Mesodermal cell (in vitro differentiated cells): ENCODE data around the gene FAM174B.

Source experiments
- H3K27ac ChIP-seq: 2 replicates; pipeline ENCODE4 v1.7.0; 2013; ENCODE audit warnings: mild to moderate bottlenecking, low read depth, low read length, moderate library complexity; ENCODE audit not compliant: severe bottlenecking
- H3K36me3 ChIP-seq: 2 replicates; pipeline ENCODE4 v1.7.1; 2013; ENCODE audit warnings: mild to moderate bottlenecking, low read length, moderate library complexity; ENCODE audit not compliant: control insufficient read depth, insufficient read depth
- H3K4me1 ChIP-seq: one replicate; pipeline ENCODE4 v1.7.1; 2013; ENCODE audit warnings: mild to moderate bottlenecking, low read length; ENCODE audit not compliant: insufficient read depth, control insufficient read depth, poor library complexity, severe bottlenecking
- H3K4me3 ChIP-seq: 2 replicates; pipeline ENCODE4 v1.7.0; 2013; ENCODE audit warnings: low read length, control low read depth, mild to moderate bottlenecking; ENCODE audit not compliant: insufficient read depth, poor library complexity, severe bottlenecking; ENCODE audit errors: extremely low read depth
- H3K9me3 ChIP-seq: 2 replicates; pipeline ENCODE4 v1.7.1; 2013; ENCODE audit warnings: mild to moderate bottlenecking, low read length, moderate library complexity; ENCODE audit not compliant: control insufficient read depth
- WGBS, 2 experiments: methylation state at CpG; one replicate each; pipeline ENCODE4 v1.1.5; 2013; ENCODE audit warnings: missing lambda C conversion rate in 2 of 2; ENCODE audit not compliant: insufficient coverage in 2 of 2; 5-methylcytosine and 5-hydroxymethylcytosine counted together

The FAM174B gene

DNA sequence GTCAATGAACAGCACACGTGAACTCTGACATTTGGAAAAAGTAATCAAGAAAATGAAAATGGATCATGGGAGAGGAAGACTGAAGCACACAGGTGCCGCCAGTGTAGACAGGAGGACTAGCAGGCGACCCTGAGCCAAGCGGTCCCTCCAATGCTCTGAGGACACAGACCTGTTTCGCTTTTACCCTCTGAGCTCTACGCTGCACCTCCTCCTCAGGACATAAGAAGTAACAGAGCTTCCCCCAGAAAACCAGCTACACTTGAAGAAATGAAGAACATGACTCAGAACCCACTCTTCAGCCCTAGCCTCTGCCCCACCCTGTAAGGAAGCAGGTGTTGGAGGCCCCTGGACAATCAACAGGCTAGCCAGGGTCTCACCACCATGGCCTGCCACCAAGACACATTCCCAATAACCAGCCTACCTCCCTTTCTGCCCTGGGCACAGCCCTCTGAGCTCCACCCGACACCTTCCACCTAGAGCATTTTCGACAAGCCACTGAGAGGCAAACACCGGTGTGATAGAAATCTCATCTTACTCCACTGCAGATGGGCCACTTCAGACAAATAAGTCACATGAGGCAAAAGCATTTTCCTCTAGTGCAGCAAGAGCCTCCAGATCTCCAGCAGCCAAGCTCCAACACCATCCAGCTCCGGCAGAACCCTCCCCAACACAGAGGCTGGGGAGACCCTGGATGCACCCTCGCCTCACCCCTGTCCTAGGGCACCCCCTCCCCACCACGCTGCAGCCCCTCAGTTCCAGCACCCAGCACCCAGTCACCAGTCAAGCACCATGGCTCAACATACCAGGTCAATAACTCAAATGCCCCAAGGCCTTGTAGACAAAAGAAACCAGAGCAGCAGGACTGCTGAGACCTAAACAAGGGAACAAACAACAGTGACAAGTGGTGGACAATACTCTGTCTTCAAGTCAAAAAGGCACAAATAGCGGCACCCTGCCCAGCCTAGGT, 11.4 kb downstream of the FAM174B start:
- H3K36me3 ChIP-seq, result peaks cover 3% of the 10 kb centered on the region
- no peak overlapping the region for H3K27ac ChIP-seq
- no peak overlapping the region for H3K4me3 ChIP-seq
- H3K9me3 ChIP-seq, result peaks cover 9% of the 10 kb centered on the region
- WGBS, 2 experiments, result 88 to 89% methylated on average over 10 of the region's 13 CpGs
- peaks cover 7% of the 10 kb centered on the region for H3K4me1 ChIP-seq

DNA sequence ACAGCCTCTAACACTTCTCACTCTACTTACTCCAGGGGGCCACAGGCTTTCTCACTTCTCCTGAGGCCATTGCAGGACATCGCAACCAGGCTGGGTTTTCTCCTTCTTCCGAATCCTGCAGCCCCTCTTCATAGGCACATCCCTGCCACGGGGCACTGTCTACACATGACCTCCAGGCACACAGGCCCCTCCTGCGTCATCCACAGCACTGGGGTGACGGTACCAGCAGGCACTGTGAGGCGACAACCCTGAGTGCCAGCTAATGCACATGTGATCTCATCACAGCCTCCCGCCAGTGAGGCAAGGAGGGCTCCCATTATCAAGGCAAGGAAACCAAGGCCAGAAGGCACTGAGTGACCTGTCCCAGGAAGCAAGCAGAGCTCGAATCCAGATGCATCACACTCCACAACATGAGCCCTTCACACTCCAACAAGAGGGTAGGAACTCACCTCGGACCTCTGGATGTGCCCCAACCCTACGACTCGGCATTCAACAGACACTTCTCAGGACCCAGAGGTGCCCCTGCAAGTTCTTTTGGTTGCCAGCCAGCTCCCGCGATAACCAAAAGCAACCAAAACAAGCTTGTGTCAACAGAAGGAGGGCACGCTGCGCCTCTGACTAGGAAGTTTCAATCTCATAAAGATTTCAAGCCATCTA, 16.7 kb downstream of the FAM174B start:
- Histone ChIP-seq H3K36me3 (no peaks in the 10 kb centered on the region), H3K9me3 (peaks cover 5% of the 10 kb centered on the region), H3K4me3 (no peak overlapping the region), H3K4me1 (peaks cover 2% of the 10 kb centered on the region), H3K27ac (no peak overlapping the region)
- WGBS, 2 experiments, result 90 to 98% methylated on average over 9 to 14 of the region's 15 CpGs

DNA sequence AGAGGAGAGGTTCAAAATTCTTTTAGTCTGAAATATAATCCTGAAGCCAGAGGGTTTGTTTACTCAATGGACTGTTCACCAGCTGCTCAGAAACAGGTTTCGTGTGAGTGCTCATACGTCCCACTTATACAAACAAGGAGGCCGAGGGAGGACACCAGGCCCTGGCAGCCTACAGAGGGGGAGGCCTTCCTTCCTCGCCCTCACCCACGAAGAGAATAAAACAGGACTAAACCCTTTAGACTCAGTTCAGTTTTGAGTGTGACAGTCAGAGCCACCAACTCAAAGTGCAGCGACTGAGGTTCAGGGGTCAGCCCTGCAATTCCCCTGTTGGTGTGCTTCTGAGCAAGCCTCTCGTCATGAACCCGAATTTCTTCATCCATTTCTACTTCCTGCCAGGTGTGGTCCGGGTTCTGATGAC, 17.3 kb downstream of the FAM174B start:
- Histone ChIP-seq H3K4me1 (no peaks in the 10 kb centered on the region), H3K9me3 (peaks cover 5% of the 10 kb centered on the region), H3K36me3 (no peaks in the 10 kb centered on the region), H3K4me3 (no peak overlapping the region), H3K27ac (no peak overlapping the region)
- 79 to 82% methylated on average over 7 to 9 of the region's 9 CpGs for WGBS, 2 experiments

DNA sequence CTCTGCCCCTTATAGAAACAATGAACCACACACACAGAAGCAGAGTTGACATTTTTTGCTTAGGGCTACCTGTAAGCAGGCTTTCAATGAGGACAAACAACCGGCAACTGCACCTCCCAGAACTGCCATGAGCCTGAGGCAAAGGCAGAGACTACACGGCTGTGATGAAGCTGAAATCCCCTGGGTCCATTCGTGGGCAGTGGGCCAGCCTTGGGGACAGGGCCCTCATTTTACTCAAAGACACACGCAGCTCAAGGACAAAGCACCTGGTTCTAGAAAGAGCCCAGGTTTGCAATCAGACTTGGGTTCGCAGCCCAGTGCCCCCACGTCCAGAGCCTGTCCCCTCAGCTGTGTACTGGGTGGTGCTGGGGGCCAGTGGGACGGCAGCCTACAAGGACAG, 17.9 kb downstream of the FAM174B start:
- Histone ChIP-seq H3K4me3 (no peak overlapping the region), H3K4me1 (no peaks in the 10 kb centered on the region), H3K27ac (no peak overlapping the region), H3K36me3 (no peaks in the 10 kb centered on the region), H3K9me3 (peaks cover 5% of the 10 kb centered on the region)
- 66 to 68% methylated on average over 5 to 6 of the region's 7 CpGs for WGBS, 2 experiments

DNA sequence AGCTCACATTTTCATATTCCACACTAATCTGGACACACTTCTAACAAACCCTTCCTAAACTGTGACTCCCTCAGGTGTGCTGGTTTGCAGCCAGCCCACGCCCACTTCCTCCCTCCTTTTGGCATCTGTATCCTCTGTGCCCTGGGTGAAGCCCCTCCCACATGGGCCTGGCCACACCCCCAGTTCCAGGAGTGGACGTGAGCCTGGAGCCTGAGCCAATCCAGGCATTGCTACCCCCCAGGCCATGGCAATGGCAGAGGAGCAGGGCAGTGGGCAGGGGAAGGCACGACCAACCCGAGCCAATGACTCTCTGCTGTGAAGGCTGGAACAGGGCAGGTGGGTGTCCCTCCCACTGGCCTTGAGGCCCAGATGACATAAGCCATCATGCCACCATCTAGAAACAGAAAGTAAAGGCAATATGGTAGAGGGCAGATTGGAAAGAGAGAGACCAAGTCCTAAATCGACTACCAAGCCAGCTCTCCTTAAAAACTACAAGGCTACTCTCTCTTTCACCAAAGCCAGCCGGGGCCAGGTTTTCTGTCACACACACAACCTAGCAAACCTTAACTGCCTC, 18.6 kb downstream of the FAM174B start:
- Histone ChIP-seq H3K4me3 (no peak overlapping the region), H3K27ac (no peak overlapping the region), H3K4me1 (no peaks in the 10 kb centered on the region), H3K9me3 (peaks cover 5% of the 10 kb centered on the region), H3K36me3 (no peaks in the 10 kb centered on the region)
- 93 to 96% methylated on average over 4 to 5 of the region's 6 CpGs for WGBS, 2 experiments

DNA sequence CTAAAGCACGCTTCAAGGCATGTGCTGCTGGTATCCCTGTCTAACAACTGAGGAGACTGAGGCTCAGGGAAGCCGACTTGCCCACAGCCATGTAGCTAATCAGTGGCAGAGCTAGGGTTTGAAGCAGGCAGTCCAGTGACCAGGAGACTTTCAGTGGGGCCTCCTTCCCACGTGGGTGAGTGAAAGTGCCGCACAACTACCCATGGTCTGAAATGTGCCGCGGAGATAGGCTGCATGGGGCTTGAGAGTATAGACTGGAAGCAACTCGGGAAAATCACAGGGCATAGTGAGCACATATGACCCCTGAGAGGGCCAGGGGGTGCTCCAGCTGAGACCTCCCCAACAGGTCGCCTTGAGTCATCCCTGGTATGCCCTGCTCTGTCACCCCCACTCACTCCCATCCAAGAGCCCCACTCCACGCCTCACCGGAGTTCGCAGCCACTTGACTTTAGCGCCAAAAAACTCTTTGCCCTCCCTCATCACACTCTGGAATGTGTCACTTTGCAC, 19.1 kb downstream of the FAM174B start:
- no peaks in the 10 kb centered on the region for H3K4me1 ChIP-seq
- no peak overlapping the region for H3K4me3 ChIP-seq
- no peaks in the 10 kb centered on the region for H3K36me3 ChIP-seq
- 95 to 96% methylated on average over 12 of the region's 12 CpGs for WGBS, 2 experiments
- peaks cover 8% of the 10 kb centered on the region for H3K9me3 ChIP-seq
- no peak overlapping the region for H3K27ac ChIP-seq

DNA sequence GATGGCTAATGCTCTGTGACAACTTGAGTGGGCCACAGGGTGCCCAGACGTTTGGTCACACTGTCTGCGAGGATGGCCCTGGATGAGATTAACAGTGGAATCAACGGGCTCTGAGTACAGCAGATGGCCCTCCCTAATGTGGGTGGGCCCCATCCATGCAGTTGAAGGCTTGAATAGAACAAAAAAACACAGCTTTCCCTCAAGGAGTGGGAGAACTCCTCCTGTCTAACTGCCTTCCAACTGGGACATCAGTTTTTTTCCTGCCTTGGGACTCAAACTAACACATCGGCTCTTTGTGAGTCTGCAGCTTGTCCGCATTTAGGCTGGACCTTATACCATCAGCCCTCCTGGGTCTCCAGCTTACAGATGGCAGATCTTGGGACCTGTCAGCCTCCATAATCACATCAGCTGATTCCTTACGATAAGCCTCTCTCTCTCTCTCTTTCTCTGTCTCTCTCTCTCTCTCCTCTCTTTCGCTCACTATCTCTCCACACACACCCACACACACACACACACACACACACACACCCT, 20.8 kb downstream of the FAM174B start:
- Histone ChIP-seq H3K9me3 (peaks cover 8% of the 10 kb centered on the region), H3K4me1 (no peaks in the 10 kb centered on the region), H3K36me3 (peaks cover 6% of the 10 kb centered on the region), H3K27ac (no peak overlapping the region), H3K4me3 (no peak overlapping the region)
- 77 to 82% methylated on average over 6 to 7 of the region's 7 CpGs for WGBS, 2 experiments

DNA sequence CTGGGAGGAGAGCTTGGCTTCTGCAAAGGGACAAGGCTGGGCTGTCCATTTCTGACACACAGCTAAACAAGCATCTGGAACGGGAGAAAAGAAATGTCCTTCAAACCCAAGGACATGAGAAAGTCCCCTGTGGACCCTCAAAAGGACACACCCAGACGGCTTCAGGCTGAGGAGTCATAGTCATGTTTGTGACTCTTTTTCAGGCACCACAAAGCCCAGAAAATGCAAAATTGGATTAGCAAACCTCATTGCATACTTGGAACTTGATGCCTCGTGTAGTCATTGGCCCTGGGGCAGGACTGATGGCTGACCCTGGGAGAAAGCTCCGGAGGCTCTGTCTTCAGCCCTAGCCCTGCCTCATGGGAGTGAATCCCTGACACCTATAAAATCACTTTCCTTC, 21.5 kb downstream of the FAM174B start:
- Histone ChIP-seq H3K27ac (no peak overlapping the region), H3K36me3 (peaks cover 6% of the 10 kb centered on the region), H3K4me1 (no peaks in the 10 kb centered on the region), H3K9me3 (peaks cover 3% of the 10 kb centered on the region), H3K4me3 (no peak overlapping the region)
- 90 to 92% methylated on average over 4 of the region's 4 CpGs for WGBS, 2 experiments

DNA sequence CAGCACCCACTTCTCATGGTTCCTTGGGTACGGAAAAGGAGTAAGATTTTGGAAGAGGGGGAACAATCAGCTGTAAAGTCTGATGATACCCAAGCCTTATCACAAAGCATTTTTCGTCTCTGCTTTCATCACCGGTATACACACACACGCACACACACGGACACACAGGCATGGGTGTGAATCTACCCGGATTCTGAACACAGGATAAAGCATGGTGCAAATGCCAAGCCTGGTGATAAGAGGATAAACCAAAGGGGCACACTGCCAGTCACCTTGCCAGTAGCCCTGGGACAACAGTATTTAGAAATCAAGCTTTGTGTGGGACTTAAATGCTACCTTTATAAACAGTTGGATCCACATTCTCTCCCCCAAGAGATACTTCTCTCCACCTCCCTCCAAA, 22.2 kb downstream of the FAM174B start:
- Histone ChIP-seq H3K4me1 (no peaks in the 10 kb centered on the region), H3K9me3 (peaks cover 3% of the 10 kb centered on the region), H3K4me3 (no peak overlapping the region), H3K27ac (no peak overlapping the region), H3K36me3 (peaks cover 7% of the 10 kb centered on the region)
- WGBS, 2 experiments, result 98 to 100% methylated on average over 5 of the region's 6 CpGs

DNA sequence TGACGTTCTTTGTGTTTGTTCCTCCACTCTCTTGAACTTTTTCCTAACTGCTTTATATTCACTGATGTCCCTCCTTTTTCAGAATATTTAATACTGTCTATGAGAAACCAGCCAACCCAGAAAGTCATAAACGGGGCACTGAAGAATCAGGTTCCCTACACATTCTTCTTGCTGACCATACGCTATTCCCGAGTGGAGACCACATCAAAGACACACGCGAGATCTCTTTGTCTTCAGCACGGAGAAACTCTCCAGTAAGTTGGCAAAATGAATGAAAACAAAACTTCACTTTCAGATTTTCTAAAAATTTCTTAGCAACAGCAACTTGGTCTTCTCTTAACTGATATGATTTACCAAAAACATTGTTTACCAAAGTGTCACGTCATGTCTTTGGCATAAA, 22.6 kb downstream of the FAM174B start:
- Histone ChIP-seq H3K4me3 (no peak overlapping the region), H3K36me3 (peaks cover 9% of the 10 kb centered on the region), H3K27ac (no peak overlapping the region), H3K4me1 (no peaks in the 10 kb centered on the region), H3K9me3 (peaks cover 3% of the 10 kb centered on the region)
- WGBS, 2 experiments, result 95% methylated on average over 6 of the region's 8 CpGs
